GM12892 (cell line): ENCODE measurements around the gene TNS4.

ENCODE experiments used
- POLR2A ChIP-seq: IDR thresholded peaks from 2 replicates; pipeline ENCODE4 v1.6.1; 2011; ENCODE audit warnings: low read depth, low read length, control low read depth
- POLR2AphosphoS5 ChIP-seq: IDR thresholded peaks from 2 replicates; pipeline ENCODE4 v1.6.1; 2011; ENCODE audit warnings: low read depth, low read length, control low read depth
- TAF1 ChIP-seq: IDR thresholded peaks from 2 replicates; pipeline ENCODE4 v1.6.1; 2011; ENCODE audit warnings: low read depth, mild to moderate bottlenecking, control low read depth, low read length, borderline replicate concordance

- TF ChIP-seq POLR2A: no peak
- no peak for TF ChIP-seq TAF1
- TF ChIP-seq POLR2AphosphoS5: no peak
Observed at GRCh38 chr17:40457964-40458791, 43.2 kb downstream of the TNS4 start.
